ENCODE data around the gene TAS1R3.

DNA sequence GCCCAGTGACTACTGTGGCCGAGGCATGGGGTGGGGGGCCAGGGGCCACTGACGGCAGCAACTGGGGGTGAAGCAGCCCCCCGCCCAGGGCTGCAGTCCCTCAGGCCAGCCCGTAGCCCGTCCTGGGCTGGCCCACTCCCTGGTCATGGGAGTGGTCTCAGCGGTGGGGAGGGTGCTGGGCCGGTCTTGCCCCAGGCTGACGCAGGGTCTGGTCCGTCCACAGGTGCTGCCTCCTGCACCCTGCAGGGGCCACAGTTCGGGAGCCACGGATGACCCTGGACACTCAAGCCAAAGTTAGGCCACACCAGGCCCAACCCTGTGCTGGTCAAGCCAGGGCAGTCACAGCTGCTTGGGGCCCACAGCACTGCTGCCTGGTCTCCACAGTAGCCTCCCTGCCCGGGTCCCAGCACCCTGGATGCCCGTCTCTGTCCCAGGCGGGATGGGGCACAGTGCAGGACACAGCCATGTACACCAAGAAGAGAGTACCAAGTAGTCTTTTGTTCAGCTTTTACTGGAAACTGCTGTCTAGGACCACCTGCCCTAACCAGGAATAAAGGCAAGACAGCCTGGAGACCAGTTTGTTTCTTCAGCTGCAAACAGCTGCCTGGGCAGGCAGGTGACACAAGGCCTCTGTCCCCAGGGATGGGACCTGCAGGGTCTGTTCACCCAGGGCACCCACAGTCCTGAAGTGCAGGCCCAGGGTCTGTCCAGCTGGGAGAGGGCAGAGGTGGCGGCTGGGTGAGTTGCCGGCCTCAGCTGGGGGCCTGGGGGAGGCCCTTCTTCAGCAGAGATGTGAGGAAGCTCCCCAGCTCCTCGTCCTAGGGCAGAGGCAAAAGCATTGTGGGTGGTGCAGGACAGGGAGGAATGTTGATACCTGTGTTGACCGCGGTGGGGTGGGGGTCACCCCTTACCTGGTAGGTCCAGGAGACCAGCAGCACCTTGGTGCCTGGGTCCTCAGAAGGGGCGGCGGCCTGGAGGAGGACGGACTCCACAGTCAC, 19.7 kb upstream of the TAS1R3 start:
- TF ChIP-seq, protein P1, sequence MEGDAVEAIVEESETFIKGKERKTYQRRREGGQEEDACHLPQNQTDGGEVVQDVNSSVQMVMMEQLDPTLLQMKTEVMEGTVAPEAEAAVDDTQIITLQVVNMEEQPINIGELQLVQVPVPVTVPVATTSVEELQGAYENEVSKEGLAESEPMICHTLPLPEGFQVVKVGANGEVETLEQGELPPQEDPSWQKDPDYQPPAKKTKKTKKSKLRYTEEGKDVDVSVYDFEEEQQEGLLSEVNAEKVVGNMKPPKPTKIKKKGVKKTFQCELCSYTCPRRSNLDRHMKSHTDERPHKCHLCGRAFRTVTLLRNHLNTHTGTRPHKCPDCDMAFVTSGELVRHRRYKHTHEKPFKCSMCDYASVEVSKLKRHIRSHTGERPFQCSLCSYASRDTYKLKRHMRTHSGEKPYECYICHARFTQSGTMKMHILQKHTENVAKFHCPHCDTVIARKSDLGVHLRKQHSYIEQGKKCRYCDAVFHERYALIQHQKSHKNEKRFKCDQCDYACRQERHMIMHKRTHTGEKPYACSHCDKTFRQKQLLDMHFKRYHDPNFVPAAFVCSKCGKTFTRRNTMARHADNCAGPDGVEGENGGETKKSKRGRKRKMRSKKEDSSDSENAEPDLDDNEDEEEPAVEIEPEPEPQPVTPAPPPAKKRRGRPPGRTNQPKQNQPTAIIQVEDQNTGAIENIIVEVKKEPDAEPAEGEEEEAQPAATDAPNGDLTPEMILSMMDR (IDR thresholded peaks at IDR 0.05) = no peak
- TF ChIP-seq EZH2 (IDR thresholded peaks at IDR 0.05; ENCODE audit: borderline replicate concordance, insufficient read depth, low read depth, low read length, poor library complexity, severe bottlenecking) = no peak
